MM.1S (cell line): Measurements from ENCODE around the gene SCMH1.

Experiments
- DNase-seq: peaks from one replicate; pipeline ENCODE4 v3.0.0-alpha.2; 2015
- H2AFZ ChIP-seq: fragments of 300-600 bp; sonication (generic); 2 replicates; pipeline ENCODE4 v1.6.0; 2016; ENCODE audit warnings: antibody characterized with exemption, low read length
- H3F3A ChIP-seq: fragments of 300-600 bp; sonication (generic); 2 replicates; pipeline ENCODE4 v1.6.1; 2016; ENCODE audit warnings: mild to moderate bottlenecking, antibody characterized with exemption, low read length, moderate library complexity, mixed read lengths; ENCODE audit not compliant: insufficient read depth
- H3K27ac ChIP-seq: fragments of 300-600 bp; sonication (generic); 2 replicates; pipeline ENCODE4 v1.5.1; 2016; ENCODE audit warnings: mild to moderate bottlenecking, low read length
- H3K27me3 ChIP-seq: fragments of 300-600 bp; sonication (generic); replicated peaks from 2 replicates; pipeline ENCODE4 v1.6.0; 2016; ENCODE audit warnings: low read length; ENCODE audit not compliant: insufficient read depth
- H3K36me3 ChIP-seq: fragments of 300-600 bp; sonication (generic); replicated peaks from 2 replicates; pipeline ENCODE4 v1.6.1; 2016; ENCODE audit warnings: mild to moderate bottlenecking, low read length, mixed read lengths; ENCODE audit not compliant: insufficient read depth
- H3K4me1 ChIP-seq: fragments of 300-600 bp; sonication (generic); 2 replicates; pipeline ENCODE4 v1.6.1; 2016; ENCODE audit warnings: low read length, mixed read lengths
- H3K4me2 ChIP-seq: fragments of 300-600 bp; sonication (generic); 2 replicates; pipeline ENCODE4 v1.6.0; 2016; ENCODE audit warnings: low read depth, low read length
- H3K4me3 ChIP-seq: fragments of 300-600 bp; sonication (generic); 2 replicates; pipeline ENCODE4 v1.5.1; 2016; ENCODE audit warnings: low read length, mixed read lengths
- H3K79me2 ChIP-seq: fragments of 300-600 bp; sonication (generic); 2 replicates; pipeline ENCODE4 v1.6.1; 2016; ENCODE audit warnings: mixed run types, low read length, mixed read lengths
- H3K9ac ChIP-seq: fragments of 300-600 bp; sonication (generic); 2 replicates; pipeline ENCODE4 v1.6.1; 2016; ENCODE audit warnings: low read length, mixed read lengths
- H3K9me2 ChIP-seq: fragments of 300-600 bp; sonication (generic); replicated peaks from 2 replicates; pipeline ENCODE4 v1.6.1; 2016; ENCODE audit warnings: mild to moderate bottlenecking, low read length, mixed read lengths; ENCODE audit not compliant: insufficient read depth
- H3K9me3 ChIP-seq: fragments of 300-600 bp; sonication (generic); replicated peaks from 2 replicates; pipeline ENCODE4 v1.6.1; 2016; ENCODE audit warnings: mild to moderate bottlenecking, low read length, mixed read lengths; ENCODE audit not compliant: insufficient read depth
- H4K20me1 ChIP-seq: fragments of 300-600 bp; sonication (generic); 2 replicates; pipeline ENCODE4 v1.6.1; 2016; ENCODE audit warnings: mild to moderate bottlenecking, low read length, moderate library complexity, mixed read lengths; ENCODE audit not compliant: insufficient read depth
- CTCF ChIP-seq: fragments of 300-600 bp; sonication (generic); IDR thresholded peaks from 2 replicates; pipeline ENCODE4 v1.5.1; 2016; ENCODE audit warnings: antibody characterized with exemption, low read length, mixed read lengths
- EZH2 ChIP-seq: fragments of 300-600 bp; sonication (generic); optimal IDR thresholded peaks from 2 replicates; pipeline ENCODE3; 2017; ENCODE audit warnings: low read depth, mild to moderate bottlenecking, antibody characterized with exemption, low read length, mixed read lengths
- EZH2phosphoT487 ChIP-seq: fragments of 300-600 bp; sonication (generic); IDR thresholded peaks from 2 replicates; pipeline ENCODE4 v1.6.1; 2018; ENCODE audit warnings: antibody characterized with exemption, low read length

SCMH1 gene

GRCh38 chr1:41032147-41032546 lies 210.0 kb downstream of the SCMH1 start:
- no peak overlapping the region for H3K4me2 ChIP-seq
- no peaks in the 10 kb centered on the region for H3K9me2 ChIP-seq
- no peaks in the 10 kb centered on the region for H4K20me1 ChIP-seq
- no peak for DNase-seq
- H2AFZ ChIP-seq = no peak overlapping the region
- no peak overlapping the region for H3K27ac ChIP-seq
- H3K79me2 ChIP-seq = no peaks in the 10 kb centered on the region
- H3K36me3 ChIP-seq = no peaks in the 10 kb centered on the region; the same call in 1 of the 2 replicates
- no peaks in the 10 kb centered on the region for H3K4me1 ChIP-seq
- no peaks in the 10 kb centered on the region for H3F3A ChIP-seq
- H3K27me3 ChIP-seq = no peaks in the 10 kb centered on the region
- H3K4me3 ChIP-seq = no peak overlapping the region
- H3K9me3 ChIP-seq = no peaks in the 10 kb centered on the region
- H3K9ac ChIP-seq = no peak overlapping the region
- TF ChIP-seq CTCF (no peak), EZH2 (no peak), EZH2phosphoT487 (no peak)

GRCh38 chr1:41030872-41031616 lies 211.1 kb downstream of the SCMH1 start:
- Histone ChIP-seq H3K36me3 (no peaks in the 10 kb centered on the region), H3F3A (no peaks in the 10 kb centered on the region), H3K4me3 (no peak overlapping the region), H4K20me1 (no peaks in the 10 kb centered on the region), H3K79me2 (no peaks in the 10 kb centered on the region), H3K9ac (no peak overlapping the region), H3K27ac (no peak overlapping the region), H2AFZ (no peak overlapping the region), H3K27me3 (no peaks in the 10 kb centered on the region), H3K4me2 (no peak overlapping the region), H3K9me2 (no peaks in the 10 kb centered on the region), H3K9me3 (no peaks in the 10 kb centered on the region), H3K4me1 (no peaks in the 10 kb centered on the region)
- DNase-seq = no peak
- no peak for TF ChIP-seq EZH2
- no peak for TF ChIP-seq EZH2phosphoT487
- no peak for TF ChIP-seq CTCF

GRCh38 chr1:41028034-41028642 lies 214.0 kb downstream of the SCMH1 start:
- DNase-seq = no peak
- no peaks in the 10 kb centered on the region for H3K79me2 ChIP-seq
- TF ChIP-seq EZH2phosphoT487 (no peak), EZH2 (no peak), CTCF (no peak)
- H3K27ac ChIP-seq = no peak overlapping the region
- no peaks in the 10 kb centered on the region for H3K36me3 ChIP-seq
- H3K9me3 ChIP-seq = no peaks in the 10 kb centered on the region
- H3K4me1 ChIP-seq = no peaks in the 10 kb centered on the region
- no peak overlapping the region for H3K4me3 ChIP-seq
- no peak overlapping the region for H3K9ac ChIP-seq
- H3K4me2 ChIP-seq = no peak overlapping the region
- no peaks in the 10 kb centered on the region for H3K9me2 ChIP-seq
- no peaks in the 10 kb centered on the region for H3K27me3 ChIP-seq
- H3F3A ChIP-seq = no peaks in the 10 kb centered on the region; the same call in 1 of the 2 replicates
- H4K20me1 ChIP-seq = no peaks in the 10 kb centered on the region
- no peak overlapping the region for H2AFZ ChIP-seq
